B cell (primary cell): ENCODE results near the gene ACR. TPM values are rescaled to one million over a fixed set of nuclear protein-coding genes. Genes with fewer than 3 reads are reported as not detected.

Source experiments
- ATAC-seq: fragments of 200-7000 bp; cut with Tn5 transposase; one replicate; pipeline ENCODE4 v1.10.0; 2021; ENCODE audit warnings: low read depth, mild to moderate bottlenecking, moderate number of reproducible peaks, moderate library complexity
- CTCF ChIA-PET: fragments of 350-600 bp; sonication (Branson Sonifier 250); formaldehyde crosslinking; loops from one replicate; lab custom pipeline; 2021; ENCODE audit warnings: antibody characterized with exemption, inconsistent platforms; lab: Charles Lee
- POLR2A ChIA-PET: fragments of 350-600 bp; sonication (Branson Sonifier 250); formaldehyde crosslinking; loops from one replicate; lab custom pipeline; 2021; ENCODE audit warnings: antibody characterized with exemption; lab: Charles Lee
- DNase-seq: peaks from one replicate; pipeline ENCODE4 v3.0.0; 2013
- H2AFZ ChIP-seq: 2 replicates; pipeline ENCODE4 v1.6.1; 2012; ENCODE audit warnings: mild to moderate bottlenecking, low read depth, low read length; ENCODE audit not compliant: insufficient read depth, poor library complexity, severe bottlenecking
- H3K27ac ChIP-seq, 2 donors: 1 replicate in 1 of 2; 2 replicates in 1 of 2; pipeline ENCODE4 v1.5.1; 2012 to 2013; ENCODE audit warnings: low read length in 2 of 2, mild to moderate bottlenecking in 2 of 2, moderate library complexity in 1 of 2
- H3K27me3 ChIP-seq, 4 experiments: fragments of 200-600 bp in 1 of 4; sonication (generic) in 1 of 4; replicated peaks in 1 of 4; 1 replicate in 2 of 4; 2 replicates in 2 of 4; pipeline versions ENCODE4 v1.6.1 to v1.7.0; 2013 to 2016; ENCODE audit warnings: low read length in 3 of 4, mild to moderate bottlenecking in 2 of 4, mixed read lengths in 1 of 4, moderate library complexity in 1 of 4; ENCODE audit not compliant: insufficient read depth in 4 of 4, control insufficient read depth in 3 of 4; ENCODE audit errors: control extremely low read depth in 1 of 4
- H3K36me3 ChIP-seq, 2 experiments: replicated peaks in 1 of 2; 1 replicate in 1 of 2; 2 replicates in 1 of 2; pipeline versions ENCODE4 v1.6.1 to v1.7.1; 2013; ENCODE audit warnings: low read length in 1 of 2; ENCODE audit not compliant: insufficient read depth in 2 of 2, control insufficient read depth in 1 of 2; ENCODE audit errors: control extremely low read depth in 1 of 2, extremely low read depth in 1 of 2
- H3K4me1 ChIP-seq, 2 donors: fragments of 200-600 bp in 1 of 2; sonication (generic) in 1 of 2; 1 replicate in 1 of 2; 2 replicates in 1 of 2; pipeline versions ENCODE4 v1.5.1 to v1.6.1; 2013 to 2017; ENCODE audit warnings: low read length in 2 of 2; ENCODE audit not compliant: control insufficient read depth in 2 of 2, insufficient read depth in 2 of 2
- H3K4me2 ChIP-seq: replicated peaks from 2 replicates; pipeline ENCODE3; 2012; ENCODE audit warnings: mild to moderate bottlenecking, low read depth, low read length; ENCODE audit not compliant: poor library complexity, severe bottlenecking
- H3K4me3 ChIP-seq, 5 experiments: fragments of 200-600 bp in 1 of 5; sonication (generic) in 1 of 5; 1 replicate in 3 of 5; 2 replicates in 2 of 5; pipeline versions ENCODE4 v1.5.1 to v1.7.0; 2011 to 2016; ENCODE audit warnings: low read length in 4 of 5, mild to moderate bottlenecking in 4 of 5, low read depth in 2 of 5, control low read depth in 1 of 5, moderate library complexity in 1 of 5; ENCODE audit not compliant: insufficient read depth in 1 of 5; ENCODE audit errors: control extremely low read depth in 1 of 5, extremely low read depth in 1 of 5
- H3K79me2 ChIP-seq: fragments of 200-600 bp; sonication (generic); one replicate; pipeline ENCODE4 v1.6.0; 2016; ENCODE audit warnings: low read length; ENCODE audit not compliant: control insufficient read depth, insufficient read depth
- H3K9ac ChIP-seq: fragments of 200-600 bp; sonication (generic); 2 replicates; pipeline ENCODE4 v1.6.1; 2017; ENCODE audit warnings: mild to moderate bottlenecking, low read length, moderate library complexity
- H3K9me3 ChIP-seq, 3 donors: one replicate each; pipeline versions ENCODE4 v1.6.1 to v1.7.1; 2013; ENCODE audit warnings: low read length in 2 of 3; ENCODE audit not compliant: control insufficient read depth in 2 of 3, insufficient read depth in 1 of 3; ENCODE audit errors: control extremely low read depth in 1 of 3
- H4K20me1 ChIP-seq: 2 replicates; pipeline ENCODE4 v1.6.0; 2012; ENCODE audit warnings: mild to moderate bottlenecking, low read length; ENCODE audit not compliant: insufficient read depth, control insufficient read depth, poor library complexity, severe bottlenecking
- H3K27ac Mint-ChIP-seq: one replicate; pipeline ENCODE4 v1.8.0; 2021; ENCODE audit warnings: mixed read lengths
- H3K27me3 Mint-ChIP-seq: one replicate; pipeline ENCODE4 v1.8.0; 2021; ENCODE audit warnings: mixed read lengths
- H3K4me1 Mint-ChIP-seq: one replicate; pipeline ENCODE4 v1.8.0; 2021; ENCODE audit warnings: mixed read lengths
- H3K4me3 Mint-ChIP-seq: one replicate; pipeline ENCODE4 v1.8.0; 2021; ENCODE audit warnings: mixed read lengths
- H3K9me3 Mint-ChIP-seq: one replicate; pipeline ENCODE4 v1.8.0; 2022; ENCODE audit warnings: mixed read lengths; ENCODE audit not compliant: insufficient read depth
- EZH2 ChIP-seq: IDR thresholded peaks from 2 replicates; pipeline ENCODE4 v1.6.1; 2012; ENCODE audit warnings: borderline replicate concordance, low read depth, mild to moderate bottlenecking, moderate library complexity, low read length; ENCODE audit not compliant: insufficient read depth, poor library complexity, severe bottlenecking
- WGBS: methylation state at CpG from one replicate; pipeline ENCODE4 v1.1.5; 2013; ENCODE audit warnings: missing lambda C conversion rate; ENCODE audit not compliant: insufficient coverage; 5-methylcytosine and 5-hydroxymethylcytosine counted together
- intact Hi-C: fragments of 100-400 bp; cut with micrococcal nuclease; formaldehyde crosslinking; loops from one replicate; pipeline ENCODE4 v1.10.0; 2022
- polyA plus RNA-seq: library from polyadenylated mRNA; depleted of rRNA; stranded (reverse); fragments of >200 nt; gene quantifications from 2 replicates; pipeline ENCODE4 v1.2.3, GENCODE V29; 2012
- total RNA-seq, 2 donors: library from RNA; stranded (reverse); fragments of 120-200 nt in 1 of 2; gene quantifications; 1 replicate in 1 of 2; 2 replicates in 1 of 2; pipeline versions ENCODE4 v1.2.3 to v1.2.4, GENCODE V29; 2013 to 2022
- TF ChIP-seq, protein P1 (sequence below): fragments of 200-600 bp; IDR thresholded peaks from one replicate; pipeline ENCODE4 v1.8.0; 2022; ENCODE audit warnings: antibody characterized with exemption, mild to moderate bottlenecking

The ACR gene
- total and polyA plus RNA-seq, 2 donors (not counting 1 experiment from before 2014, with no cell fraction given), result not detected

DNA sequence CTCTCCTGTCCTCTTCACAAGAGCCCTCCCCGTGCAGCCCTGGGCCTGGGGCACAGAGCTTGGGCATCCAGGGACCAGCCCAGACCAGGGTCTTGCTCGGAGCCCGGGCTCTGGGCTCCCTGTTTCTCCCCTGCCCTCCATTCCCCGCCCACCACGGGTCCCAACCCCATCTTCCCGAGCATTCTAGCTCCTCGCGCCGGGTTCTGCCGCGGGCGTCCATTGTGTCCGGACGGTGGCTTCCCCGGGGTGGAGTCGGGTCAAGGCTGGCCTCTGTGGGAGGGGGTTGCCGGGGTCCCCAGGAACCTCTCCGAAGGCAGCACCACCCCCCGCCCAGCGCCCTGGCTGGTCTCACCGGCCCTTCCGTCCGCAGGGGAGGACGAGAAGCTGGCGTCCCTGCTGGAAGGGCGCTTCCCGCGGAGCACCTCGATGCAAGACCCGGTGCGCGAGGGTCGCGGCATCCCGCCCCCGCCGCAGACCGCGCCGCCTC is 18.1 kb upstream of the ACR start:
- Histone ChIP-seq H3K4me2 (no peak overlapping the region), H4K20me1 (no peaks in the 10 kb centered on the region), H2AFZ (no peak overlapping the region), H3K9me3 (peaks cover 0 to 4% (median 0%) of the 10 kb centered on the region in 3 donors), H3K27ac (no peak overlapping the region), H3K36me3 (no peaks in the 10 kb centered on the region), H3K4me1 (peaks cover 8 to 12% of the 10 kb centered on the region in 2 donors), H3K4me3 (no peak overlapping the region), H3K9ac (no peak overlapping the region), H3K27me3 (no peaks in the 10 kb centered on the region), H3K79me2 (no peaks in the 10 kb centered on the region)
- DNase-seq (no peak), ATAC-seq (no peak)
- Mint-ChIP-seq H3K4me1 (peaks cover 7% of the 10 kb centered on the region), H3K27me3 (peaks cover 10% of the 10 kb centered on the region), H3K4me3 (no peak overlapping the region), H3K27ac (no peak overlapping the region), H3K9me3 (no peaks in the 10 kb centered on the region)
- intact Hi-C loops, result no loop called here
- TF ChIP-seq, protein P1, sequence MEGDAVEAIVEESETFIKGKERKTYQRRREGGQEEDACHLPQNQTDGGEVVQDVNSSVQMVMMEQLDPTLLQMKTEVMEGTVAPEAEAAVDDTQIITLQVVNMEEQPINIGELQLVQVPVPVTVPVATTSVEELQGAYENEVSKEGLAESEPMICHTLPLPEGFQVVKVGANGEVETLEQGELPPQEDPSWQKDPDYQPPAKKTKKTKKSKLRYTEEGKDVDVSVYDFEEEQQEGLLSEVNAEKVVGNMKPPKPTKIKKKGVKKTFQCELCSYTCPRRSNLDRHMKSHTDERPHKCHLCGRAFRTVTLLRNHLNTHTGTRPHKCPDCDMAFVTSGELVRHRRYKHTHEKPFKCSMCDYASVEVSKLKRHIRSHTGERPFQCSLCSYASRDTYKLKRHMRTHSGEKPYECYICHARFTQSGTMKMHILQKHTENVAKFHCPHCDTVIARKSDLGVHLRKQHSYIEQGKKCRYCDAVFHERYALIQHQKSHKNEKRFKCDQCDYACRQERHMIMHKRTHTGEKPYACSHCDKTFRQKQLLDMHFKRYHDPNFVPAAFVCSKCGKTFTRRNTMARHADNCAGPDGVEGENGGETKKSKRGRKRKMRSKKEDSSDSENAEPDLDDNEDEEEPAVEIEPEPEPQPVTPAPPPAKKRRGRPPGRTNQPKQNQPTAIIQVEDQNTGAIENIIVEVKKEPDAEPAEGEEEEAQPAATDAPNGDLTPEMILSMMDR, result no peak
- TF ChIP-seq EZH2, result no peak
- POLR2A ChIA-PET, result no interaction called here
- CTCF ChIA-PET, result no interaction called here
- 99% methylated on average over 27 of the region's 40 CpGs for WGBS

DNA sequence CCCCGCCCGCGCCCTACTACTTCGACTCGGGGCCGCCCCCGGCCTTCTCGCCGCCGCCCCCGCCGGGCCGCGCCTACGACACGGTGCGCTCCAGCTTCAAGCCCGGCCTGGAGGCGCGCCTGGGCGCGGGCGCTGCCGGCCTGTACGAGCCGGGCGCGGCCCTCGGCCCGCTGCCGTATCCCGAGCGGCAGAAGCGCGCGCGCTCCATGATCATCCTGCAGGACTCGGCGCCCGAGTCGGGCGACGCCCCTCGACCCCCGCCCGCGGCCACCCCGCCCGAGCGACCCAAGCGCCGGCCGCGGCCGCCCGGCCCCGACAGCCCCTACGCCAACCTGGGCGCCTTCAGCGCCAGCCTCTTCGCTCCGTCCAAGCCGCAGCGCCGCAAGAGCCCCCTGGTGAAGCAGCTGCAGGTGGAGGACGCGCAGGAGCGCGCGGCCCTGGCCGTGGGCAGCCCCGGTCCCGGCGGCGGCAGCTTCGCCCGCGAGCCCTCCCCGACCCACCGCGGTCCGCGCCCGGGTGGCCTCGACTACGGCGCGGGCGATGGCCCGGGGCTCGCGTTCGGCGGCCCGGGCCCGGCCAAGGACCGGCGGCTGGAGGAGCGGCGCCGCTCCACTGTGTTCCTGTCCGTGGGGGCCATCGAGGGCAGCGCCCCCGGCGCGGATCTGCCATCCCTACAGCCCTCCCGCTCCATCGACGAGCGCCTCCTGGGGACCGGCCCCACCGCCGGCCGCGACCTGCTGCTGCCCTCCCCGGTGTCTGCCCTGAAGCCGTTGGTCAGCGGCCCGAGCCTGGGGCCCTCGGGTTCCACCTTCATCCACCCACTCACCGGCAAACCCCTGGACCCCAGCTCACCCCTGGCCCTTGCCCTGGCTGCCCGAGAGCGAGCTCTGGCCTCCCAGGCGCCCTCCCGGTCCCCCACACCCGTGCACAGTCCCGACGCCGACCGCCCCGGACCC is 17.4 kb upstream of the ACR start:
- H2AFZ ChIP-seq, result no peak overlapping the region
- Mint-ChIP-seq H3K4me1 (peaks cover 7% of the 10 kb centered on the region), H3K9me3 (no peaks in the 10 kb centered on the region), H3K27me3 (peaks cover 10% of the 10 kb centered on the region), H3K27ac (no peak overlapping the region), H3K4me3 (no peak overlapping the region)
- no peaks in the 10 kb centered on the region for H3K36me3 ChIP-seq
- no peak for TF ChIP-seq EZH2
- TF ChIP-seq, protein P1, result no peak
- WGBS, result 98% methylated on average over 121 of the region's 132 CpGs
- no peak for DNase-seq
- H3K4me3 ChIP-seq, result no peak overlapping the region
- intact Hi-C loops, result no loop called here
- no peaks in the 10 kb centered on the region for H4K20me1 ChIP-seq
- H3K27me3 ChIP-seq, result no peaks in the 10 kb centered on the region
- no peak overlapping the region for H3K9ac ChIP-seq
- no peak overlapping the region for H3K4me2 ChIP-seq
- CTCF ChIA-PET, result no interaction called here
- peaks cover 8 to 12% of the 10 kb centered on the region in 2 donors for H3K4me1 ChIP-seq
- peaks cover 0 to 4% (median 0%) of the 10 kb centered on the region in 3 donors for H3K9me3 ChIP-seq
- ATAC-seq, result no peak
- no peak overlapping the region for H3K27ac ChIP-seq
- POLR2A ChIA-PET, result no interaction called here
- H3K79me2 ChIP-seq, result no peaks in the 10 kb centered on the region
